Stimulated activated naive CD8-positive, alpha-beta T cell treated with anti-CD3 and anti-CD28 coated beads, Interleukin-15, amount 100 ng/mL, for 72 hours (primary cell): ENCODE measurements around the gene FER.
"Not testable (repeated sequence)": the region's sequence is repeated elsewhere in the genome, so short reads cannot be mapped to it uniquely, and the experiment has no call there.

Experiments used
- ATAC-seq: fragments of 150-1000 bp; cut with Tn5 transposase; 2 replicates; pipeline ENCODE4 v1.10.0; 2021; ENCODE audit warnings: mild to moderate bottlenecking, moderate library complexity
- DNase-seq, 2 donors: peaks; one replicate each; pipeline ENCODE4 v3.0.0; 2021 to 2022
- H3K27ac Mint-ChIP-seq, 2 donors: one replicate each; pipeline ENCODE4 v1.8.0; 2022; ENCODE audit warnings: mild to moderate bottlenecking in 2 of 2, mixed read lengths in 2 of 2, moderate library complexity in 2 of 2
- H3K27me3 Mint-ChIP-seq: one replicate; pipeline ENCODE4 v1.8.0; 2022; ENCODE audit warnings: mixed read lengths
- H3K4me1 Mint-ChIP-seq: one replicate; pipeline ENCODE4 v1.8.0; 2022; ENCODE audit warnings: mild to moderate bottlenecking, mixed read lengths
- H3K4me3 Mint-ChIP-seq, 2 donors: one replicate each; pipeline ENCODE4 v1.8.0; 2022; ENCODE audit warnings: mild to moderate bottlenecking in 2 of 2, mixed read lengths in 2 of 2, moderate library complexity in 1 of 2
- H3K9me3 Mint-ChIP-seq, 2 donors: one replicate each; pipeline ENCODE4 v1.8.0; 2022; ENCODE audit warnings: mixed read lengths in 2 of 2

The FER gene

DNA sequence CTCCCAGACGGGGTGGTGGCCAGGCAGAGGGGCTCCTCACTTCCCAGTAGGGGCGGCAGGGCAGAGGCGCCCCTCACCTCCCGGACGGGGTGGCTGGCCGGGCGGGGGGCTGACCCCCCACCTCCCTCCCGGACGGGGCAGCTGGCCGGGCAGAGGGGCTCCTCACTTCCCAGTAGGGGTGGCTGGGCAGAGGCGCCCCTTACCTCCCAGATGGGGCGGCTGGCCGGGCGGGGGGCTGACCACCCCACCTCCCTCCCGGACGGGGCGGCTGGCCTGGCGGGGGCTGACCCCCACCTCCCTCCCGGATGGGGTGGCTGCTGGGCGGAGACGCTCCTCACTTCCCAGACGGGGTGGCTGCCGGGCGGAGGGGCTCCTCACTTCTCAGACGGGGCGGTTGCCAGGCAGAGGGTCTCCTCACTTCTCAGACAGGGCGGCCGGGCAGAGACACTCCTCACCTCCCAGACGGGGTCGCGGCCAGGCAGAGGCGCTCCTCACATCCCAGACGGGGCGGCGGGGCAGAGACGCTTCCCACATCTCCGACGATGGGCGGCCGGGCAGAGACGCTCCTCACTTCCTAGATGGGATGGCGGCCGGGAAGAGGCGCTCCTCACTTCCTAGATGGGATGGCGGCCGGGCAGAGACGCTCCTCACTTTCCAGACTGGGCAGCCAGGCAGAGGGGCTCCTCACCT is 244.8 kb downstream of the FER start:
- H3K27ac Mint-ChIP-seq, H3K4me3 Mint-ChIP-seq, H3K27me3 Mint-ChIP-seq, DNase-seq, ATAC-seq, H3K4me1 Mint-ChIP-seq: not testable (repeated sequence)
- H3K9me3 Mint-ChIP-seq = peaks cover 12 to 28% of the 10 kb centered on the region in 2 donors

- ATAC-seq = not testable (repeated sequence)
These were observed 245.7 kb downstream of the FER start for GRCh38 chr5:108993440-108993839.

GRCh38 chr5:108997720-108998119 is 250.0 kb downstream of the FER start:
- Mint-ChIP-seq H3K27ac (no peak overlapping the region), H3K9me3 (peaks cover 12 to 18% of the 10 kb centered on the region in 2 donors), H3K27me3 (no peaks in the 10 kb centered on the region), H3K4me3 (no peak overlapping the region), H3K4me1 (no peaks in the 10 kb centered on the region)
- DNase-seq (no peak), ATAC-seq (no peak)

More at GRCh38 chr5:108993440-108993839, 245.7 kb downstream of the FER start:
- H3K4me1 Mint-ChIP-seq, H3K4me3 Mint-ChIP-seq, H3K27me3 Mint-ChIP-seq, DNase-seq: not testable (repeated sequence)
- Mint-ChIP-seq H3K27ac (peak overlapping the region in 1 of 2 donors; percentile 42), H3K9me3 (peaks cover 12 to 19% of the 10 kb centered on the region in 2 donors)

DNA sequence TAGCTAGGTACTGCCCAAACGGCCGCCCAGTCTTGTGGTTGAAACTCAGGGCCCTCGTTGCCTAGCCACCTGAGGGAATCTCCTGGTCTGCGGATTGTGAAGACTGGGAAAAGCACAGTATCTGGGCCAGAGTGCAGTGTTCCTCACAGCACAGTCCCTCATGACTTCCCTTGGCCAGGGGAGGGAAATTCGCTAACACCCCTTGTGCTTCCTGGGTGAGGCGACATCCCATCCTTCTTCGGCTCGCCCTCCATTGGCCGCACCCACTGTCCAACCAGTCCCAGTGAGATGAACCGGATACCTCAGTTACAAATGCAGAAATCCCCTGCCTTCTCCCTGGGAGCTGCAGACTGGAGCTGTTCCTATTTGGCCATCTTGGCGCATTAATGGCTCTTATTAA is 250.5 kb downstream of the FER start:
- no peaks in the 10 kb centered on the region for H3K27me3 Mint-ChIP-seq

GRCh38 chr5:109003928-109004327 is 256.2 kb downstream of the FER start:
- no peak overlapping the region for H3K4me3 Mint-ChIP-seq
- DNase-seq (no peak), ATAC-seq (no peak)
- no peaks in the 10 kb centered on the region for H3K27me3 Mint-ChIP-seq
- no peak overlapping the region for H3K27ac Mint-ChIP-seq
- H3K4me1 Mint-ChIP-seq = no peaks in the 10 kb centered on the region
- H3K9me3 Mint-ChIP-seq = no peaks in the 10 kb centered on the region

More for the DNA sequence above, 250.5 kb downstream of the FER start:
- no peak overlapping the region for H3K4me3 Mint-ChIP-seq
- ATAC-seq = no peak
- H3K4me1 Mint-ChIP-seq = no peaks in the 10 kb centered on the region
- H3K27ac Mint-ChIP-seq = no peak overlapping the region
- DNase-seq = no peak
- H3K9me3 Mint-ChIP-seq = peaks cover 12 to 18% of the 10 kb centered on the region in 2 donors

DNA sequence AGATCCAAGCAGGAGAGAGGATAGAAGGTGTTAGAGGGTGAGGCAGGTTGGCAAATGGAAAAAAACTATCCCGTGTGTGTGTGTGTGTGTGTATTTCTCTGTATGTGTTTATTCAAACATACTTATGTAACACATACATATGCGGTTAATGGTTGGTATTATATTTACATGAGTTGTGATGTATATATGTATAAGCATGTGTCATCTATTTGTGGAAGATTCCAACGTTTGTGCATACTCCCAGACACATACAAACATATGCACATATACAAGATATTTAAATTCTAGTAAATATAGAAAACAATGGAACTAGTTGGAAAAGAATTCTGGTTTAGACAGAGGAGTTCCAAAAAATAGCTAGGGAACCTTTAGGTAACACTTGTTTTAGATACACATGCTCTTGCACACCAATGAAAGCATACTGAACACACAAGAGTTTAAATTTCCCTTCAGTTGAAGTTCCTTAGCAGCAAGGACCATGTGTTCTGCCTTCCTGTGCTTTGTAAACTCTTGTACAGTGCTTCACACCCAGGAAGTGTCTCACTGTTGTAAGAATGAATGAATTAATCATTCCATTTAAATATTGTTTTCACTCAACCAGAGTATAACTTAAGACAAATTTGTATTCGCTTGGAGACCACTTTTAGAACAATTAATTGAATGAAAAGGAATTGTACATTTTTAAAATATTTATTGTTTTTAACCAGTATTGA is 257.8 kb downstream of the FER start:
- ATAC-seq (no peak), DNase-seq (no peak)
- H3K9me3 Mint-ChIP-seq = no peaks in the 10 kb centered on the region
- H3K4me1 Mint-ChIP-seq = no peaks in the 10 kb centered on the region
- H3K27me3 Mint-ChIP-seq = no peaks in the 10 kb centered on the region
- no peak overlapping the region for H3K4me3 Mint-ChIP-seq
- no peak overlapping the region for H3K27ac Mint-ChIP-seq

GRCh38 chr5:109006129-109006528 is 258.4 kb downstream of the FER start:
- no peaks in the 10 kb centered on the region for H3K27me3 Mint-ChIP-seq
- DNase-seq (no peak), ATAC-seq (no peak)
- H3K9me3 Mint-ChIP-seq = no peaks in the 10 kb centered on the region
- H3K4me1 Mint-ChIP-seq = no peaks in the 10 kb centered on the region
- H3K27ac Mint-ChIP-seq = no peak overlapping the region
- H3K4me3 Mint-ChIP-seq = no peak overlapping the region

DNA sequence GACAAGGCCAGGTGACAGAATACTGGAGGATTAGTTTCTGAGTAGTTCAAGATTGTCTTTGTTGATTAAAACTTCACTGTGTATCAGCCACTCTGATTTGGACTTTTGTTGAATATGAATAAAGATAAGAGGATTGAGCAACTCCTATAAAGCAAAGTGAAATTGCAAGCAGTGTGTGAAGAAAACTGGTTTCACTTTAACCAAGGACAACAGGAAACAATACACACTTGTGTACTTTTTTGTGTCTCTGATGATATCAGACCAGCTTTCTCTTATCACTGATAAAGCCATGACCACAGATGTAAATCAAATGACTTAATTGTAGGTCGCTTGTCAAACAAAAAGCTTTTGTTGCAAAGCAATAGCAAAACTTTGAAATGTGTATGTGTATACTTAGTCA is 268.6 kb downstream of the FER start:
- ATAC-seq = no peak
- Mint-ChIP-seq H3K4me3 (no peak overlapping the region), H3K27me3 (no peaks in the 10 kb centered on the region), H3K9me3 (no peaks in the 10 kb centered on the region), H3K27ac (no peak overlapping the region), H3K4me1 (no peaks in the 10 kb centered on the region)
- DNase-seq = no peak

DNA sequence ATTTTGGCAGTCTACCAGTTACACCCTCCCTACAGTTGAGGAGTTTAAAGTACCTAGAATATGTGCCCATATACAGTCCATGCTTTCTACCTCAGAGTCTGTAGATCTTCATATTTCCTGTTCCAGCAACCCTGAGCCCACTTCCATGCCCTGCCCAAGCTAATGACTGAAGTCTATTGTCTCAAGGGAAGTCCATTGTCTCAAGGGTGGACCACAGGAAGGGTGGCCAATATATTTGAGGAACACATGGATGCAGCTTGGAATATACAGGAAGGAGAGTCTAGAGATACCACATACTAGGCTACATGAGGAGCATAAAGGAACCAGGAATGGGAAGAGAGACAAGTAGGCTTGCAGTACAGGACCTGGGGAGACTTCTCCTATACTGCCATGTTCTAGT is 274.4 kb downstream of the FER start:
- ATAC-seq = no peak
- H3K4me1 Mint-ChIP-seq = no peaks in the 10 kb centered on the region
- DNase-seq = no peak

DNA sequence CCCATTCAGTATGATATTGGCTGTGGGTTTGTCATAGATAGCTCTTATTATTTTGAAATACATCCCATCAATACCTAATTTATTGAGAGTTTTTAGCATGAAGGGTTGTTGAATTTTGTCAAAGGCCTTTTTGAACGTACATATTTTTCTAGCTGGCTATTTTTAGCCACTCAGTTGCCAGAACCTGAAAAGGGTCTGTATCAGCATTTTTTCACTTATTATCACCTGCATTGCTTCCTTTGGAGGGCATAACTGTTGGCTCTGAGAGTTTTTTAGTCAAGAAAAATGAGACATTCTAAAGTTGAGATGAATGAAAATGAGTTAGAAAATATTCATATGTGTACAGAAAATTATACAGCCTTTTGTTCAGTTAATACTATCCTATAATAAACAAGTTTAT is 278.0 kb downstream of the FER start:
- DNase-seq, H3K27me3 Mint-ChIP-seq, H3K4me1 Mint-ChIP-seq, H3K9me3 Mint-ChIP-seq, H3K27ac Mint-ChIP-seq, H3K4me3 Mint-ChIP-seq, ATAC-seq: not testable (repeated sequence)

More for the DNA sequence above, 274.4 kb downstream of the FER start:
- Mint-ChIP-seq H3K27me3 (no peaks in the 10 kb centered on the region), H3K9me3 (no peaks in the 10 kb centered on the region), H3K27ac (no peak overlapping the region), H3K4me3 (no peak overlapping the region)

DNA sequence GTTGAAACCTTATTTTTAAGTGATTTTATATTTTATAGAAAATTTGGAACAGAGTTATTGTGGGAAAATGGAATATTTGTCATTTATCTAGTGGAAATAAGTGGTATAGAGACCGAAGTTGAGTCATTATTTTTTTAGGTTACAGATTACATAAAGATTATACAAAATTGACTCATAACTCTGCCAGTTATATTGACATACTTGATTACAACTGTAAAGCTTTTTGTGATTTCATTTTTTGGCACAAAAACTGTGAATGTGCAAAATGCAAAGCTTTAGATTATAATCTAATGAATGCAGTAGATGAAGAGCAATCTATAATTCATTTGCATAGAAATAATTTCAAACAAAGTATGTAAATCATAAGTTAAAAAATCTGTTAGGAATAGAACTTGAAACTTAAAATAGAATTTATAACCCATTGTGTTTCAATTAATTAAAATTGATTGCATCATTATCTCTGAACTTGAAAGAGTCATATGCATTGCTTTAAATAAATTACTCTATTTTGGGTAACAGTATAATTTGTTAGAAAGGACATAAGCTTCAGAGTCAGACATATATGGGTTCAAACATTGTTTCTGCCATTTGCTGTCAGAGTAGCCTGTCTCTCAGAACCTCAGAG is 280.4 kb downstream of the FER start:
- H3K27ac Mint-ChIP-seq = no peak overlapping the region
- no peak overlapping the region for H3K4me3 Mint-ChIP-seq
- no peaks in the 10 kb centered on the region for H3K9me3 Mint-ChIP-seq
- H3K27me3 Mint-ChIP-seq = no peaks in the 10 kb centered on the region
- ATAC-seq (no peak), DNase-seq (no peak)
- H3K4me1 Mint-ChIP-seq = no peaks in the 10 kb centered on the region

- H3K4me3 Mint-ChIP-seq = no peak overlapping the region
- no peak overlapping the region for H3K27ac Mint-ChIP-seq
- no peak for ATAC-seq
- no peaks in the 10 kb centered on the region for H3K27me3 Mint-ChIP-seq
- no peak for DNase-seq
- no peaks in the 10 kb centered on the region for H3K9me3 Mint-ChIP-seq
- no peaks in the 10 kb centered on the region for H3K4me1 Mint-ChIP-seq
These were observed 281.1 kb downstream of the FER start for GRCh38 chr5:109028608-109029299.

- Mint-ChIP-seq H3K9me3 (no peaks in the 10 kb centered on the region), H3K27ac (no peak overlapping the region), H3K4me1 (no peaks in the 10 kb centered on the region), H3K4me3 (no peak overlapping the region), H3K27me3 (no peaks in the 10 kb centered on the region)
- ATAC-seq = no peak
- DNase-seq = no peak
These were observed 282.1 kb downstream of the FER start for GRCh38 chr5:109029847-109030246.

DNA sequence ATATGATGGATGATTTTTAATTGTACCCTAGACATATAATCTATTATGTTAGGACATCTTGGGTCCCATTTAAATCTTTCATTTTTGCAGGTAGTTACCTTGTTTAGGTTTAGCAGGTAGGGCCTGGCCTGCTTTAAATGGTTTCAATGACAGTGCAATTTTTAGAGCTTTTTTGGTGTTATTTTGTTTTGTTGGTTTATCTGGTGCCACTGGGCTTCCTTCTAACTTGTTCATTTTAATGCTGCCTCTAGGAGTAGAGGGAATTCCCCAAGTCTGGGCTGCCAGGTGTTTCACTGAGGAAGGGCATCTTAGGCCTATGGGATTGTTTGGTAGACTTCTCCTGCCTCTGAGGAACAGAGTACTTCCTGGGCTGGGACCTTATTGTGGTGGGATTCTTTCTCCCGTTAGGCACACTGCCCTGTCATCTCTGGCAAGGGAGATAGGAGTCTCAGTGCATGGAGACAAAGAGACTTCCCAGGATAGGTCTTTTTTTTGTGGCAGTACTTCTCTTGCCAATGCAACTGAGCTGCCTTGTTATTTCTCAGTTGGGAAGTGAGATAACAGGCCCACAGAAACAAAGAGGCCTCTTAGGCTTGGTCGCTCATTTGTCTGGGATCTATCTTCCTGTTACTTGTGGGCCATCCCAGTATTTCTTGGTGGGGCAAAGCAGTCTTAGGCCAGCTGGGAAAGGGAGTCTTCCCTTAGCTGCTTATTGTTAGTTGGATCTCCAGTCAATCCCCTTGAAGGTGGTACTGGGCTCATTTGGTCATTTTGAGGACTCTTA is 282.9 kb downstream of the FER start:
- no peak for DNase-seq
- H3K4me3 Mint-ChIP-seq = no peak overlapping the region
- no peaks in the 10 kb centered on the region for H3K9me3 Mint-ChIP-seq
- ATAC-seq = no peak
- no peaks in the 10 kb centered on the region for H3K4me1 Mint-ChIP-seq
- no peak overlapping the region for H3K27ac Mint-ChIP-seq
- no peaks in the 10 kb centered on the region for H3K27me3 Mint-ChIP-seq

GRCh38 chr5:109034306-109034705 is 286.6 kb downstream of the FER start:
- ATAC-seq (no peak), DNase-seq (no peak)
- H3K4me3 Mint-ChIP-seq = no peak overlapping the region
- H3K9me3 Mint-ChIP-seq = no peaks in the 10 kb centered on the region
- H3K27me3 Mint-ChIP-seq = no peaks in the 10 kb centered on the region
- H3K4me1 Mint-ChIP-seq = no peaks in the 10 kb centered on the region
- no peak overlapping the region for H3K27ac Mint-ChIP-seq
